ENCODE results near the gene ALG14.
A peak's percentile ranks its signal among the peaks of the same experiment; 100 is the strongest.

Gene ALG14

GRCh38 chr1:94926126-94926914 is 146.4 kb downstream of the ALG14 start:
- peak; percentile 81 for DNase-seq

- DNase-seq = peak; percentile 85
These were observed 147.1 kb downstream of the ALG14 start for GRCh38 chr1:94925561-94926125.

GRCh38 chr1:94925004-94925403 is 147.7 kb downstream of the ALG14 start:
- DNase-seq = no peak
